Fibroblast of lung (primary cell): ENCODE data around the gene SACS. TPM values are rescaled to one million over a fixed set of nuclear protein-coding genes. Genes with fewer than 3 reads are reported as not detected.

ENCODE experiments used
- DNase-seq, 2 donors: peaks; one replicate each; pipeline versions ENCODE4 v3.0.0 to v3.0.0-alpha.2; 2010; ENCODE audit warnings: low read depth in 2 of 2
- H2AFZ ChIP-seq: 2 replicates; pipeline ENCODE4 v1.5.1; 2012; ENCODE audit warnings: low read length, control low read depth, inconsistent platforms
- H3K27ac ChIP-seq: 2 replicates; pipeline ENCODE4 v1.5.1; 2011; ENCODE audit warnings: low read length, control low read depth; ENCODE audit not compliant: insufficient read depth
- H3K27me3 ChIP-seq: 2 replicates; pipeline ENCODE4 v1.5.1; 2011; ENCODE audit warnings: mild to moderate bottlenecking, low read length; ENCODE audit not compliant: control insufficient read depth, insufficient read depth
- H3K36me3 ChIP-seq: 2 replicates; pipeline ENCODE4 v1.5.1; 2011; ENCODE audit warnings: low read length; ENCODE audit not compliant: control insufficient read depth, insufficient read depth
- H3K4me1 ChIP-seq: 2 replicates; pipeline ENCODE4 v1.5.1; 2011; ENCODE audit warnings: low read length; ENCODE audit not compliant: control insufficient read depth, insufficient read depth; ENCODE audit errors: extremely low read depth
- H3K4me2 ChIP-seq: 2 replicates; pipeline ENCODE4 v1.5.1; 2011; ENCODE audit warnings: low read length, control low read depth; ENCODE audit not compliant: insufficient read depth; ENCODE audit errors: extremely low read depth
- H3K4me3 ChIP-seq, 4 experiments: fragments of 200-600 bp in 1 of 4; sonication (generic) in 1 of 4; replicated peaks in 1 of 4; 2 replicates each; pipeline ENCODE4 v1.5.1; 2011 to 2016; ENCODE audit warnings: low read length in 4 of 4, low read depth in 3 of 4, mild to moderate bottlenecking in 3 of 4, control low read depth in 2 of 4, inconsistent platforms in 1 of 4, mixed read lengths in 1 of 4; ENCODE audit not compliant: insufficient read depth in 1 of 4; ENCODE audit errors: control extremely low read depth in 1 of 4
- H3K79me2 ChIP-seq: 2 replicates; pipeline ENCODE4 v1.5.1; 2012; ENCODE audit warnings: mild to moderate bottlenecking, low read length, inconsistent platforms; ENCODE audit not compliant: control insufficient read depth, insufficient read depth
- H3K9ac ChIP-seq: 2 replicates; pipeline ENCODE4 v1.5.1; 2011; ENCODE audit warnings: mild to moderate bottlenecking, low read length, control low read depth; ENCODE audit not compliant: insufficient read depth
- H3K9me3 ChIP-seq: 2 replicates; pipeline ENCODE4 v1.5.1; 2012; ENCODE audit warnings: low read depth, low read length; ENCODE audit not compliant: control insufficient read depth, insufficient read depth
- H4K20me1 ChIP-seq: 2 replicates; pipeline ENCODE4 v1.5.1; 2011; ENCODE audit warnings: low read length; ENCODE audit not compliant: control insufficient read depth, insufficient read depth; ENCODE audit errors: extremely low read depth
- EZH2 ChIP-seq: IDR thresholded peaks from 2 replicates; pipeline ENCODE4 v1.5.1; 2012; ENCODE audit warnings: low read length, control low read depth, mild to moderate bottlenecking; ENCODE audit errors: missing control alignments
- polyA plus RNA-seq, 2 donors: library from polyadenylated mRNA; depleted of rRNA in 1 of 2; stranded (reverse) in 1 of 2; unstranded in 1 of 2; fragments of >200 nt; gene quantifications; 2 replicates each; pipeline ENCODE4 v1.2.1, GENCODE V29; 2011 to 2012; ENCODE audit warnings: missing spikeins in 1 of 2
- total RNA-seq: library from RNA; depleted of rRNA; stranded (reverse); fragments of >200 nt; gene quantifications from 2 replicates; pipeline ENCODE4 v1.2.1, GENCODE V29; 2014
- TF ChIP-seq, protein P1 (sequence below), 2 donors: IDR thresholded peaks in 1 of 2; conservative IDR thresholded peaks in 1 of 2; 1 replicate in 1 of 2; 2 replicates in 1 of 2; pipeline ENCODE4 v1.5.1; 2011 to 2012; ENCODE audit warnings: low read length in 2 of 2, control low read depth in 1 of 2, inconsistent platforms in 1 of 2, low read depth in 1 of 2, mild to moderate bottlenecking in 1 of 2

The SACS gene
- total and polyA plus RNA-seq, 2 donors (not counting 1 experiment from before 2014, with no cell fraction given) = 43.1 to 94.5 TPM

- Histone ChIP-seq H3K4me1 (no peaks in the 10 kb centered on the region), H2AFZ (no peak overlapping the region), H3K4me3 (no peak overlapping the region), H3K9me3 (no peaks in the 10 kb centered on the region), H3K79me2 (no peaks in the 10 kb centered on the region), H3K36me3 (no peaks in the 10 kb centered on the region), H3K4me2 (no peak overlapping the region), H3K27ac (no peak overlapping the region), H3K27me3 (no peaks in the 10 kb centered on the region), H3K9ac (no peak overlapping the region), H4K20me1 (no peaks in the 10 kb centered on the region)
- no peak for DNase-seq
- no peak for TF ChIP-seq EZH2
- TF ChIP-seq, protein P1, sequence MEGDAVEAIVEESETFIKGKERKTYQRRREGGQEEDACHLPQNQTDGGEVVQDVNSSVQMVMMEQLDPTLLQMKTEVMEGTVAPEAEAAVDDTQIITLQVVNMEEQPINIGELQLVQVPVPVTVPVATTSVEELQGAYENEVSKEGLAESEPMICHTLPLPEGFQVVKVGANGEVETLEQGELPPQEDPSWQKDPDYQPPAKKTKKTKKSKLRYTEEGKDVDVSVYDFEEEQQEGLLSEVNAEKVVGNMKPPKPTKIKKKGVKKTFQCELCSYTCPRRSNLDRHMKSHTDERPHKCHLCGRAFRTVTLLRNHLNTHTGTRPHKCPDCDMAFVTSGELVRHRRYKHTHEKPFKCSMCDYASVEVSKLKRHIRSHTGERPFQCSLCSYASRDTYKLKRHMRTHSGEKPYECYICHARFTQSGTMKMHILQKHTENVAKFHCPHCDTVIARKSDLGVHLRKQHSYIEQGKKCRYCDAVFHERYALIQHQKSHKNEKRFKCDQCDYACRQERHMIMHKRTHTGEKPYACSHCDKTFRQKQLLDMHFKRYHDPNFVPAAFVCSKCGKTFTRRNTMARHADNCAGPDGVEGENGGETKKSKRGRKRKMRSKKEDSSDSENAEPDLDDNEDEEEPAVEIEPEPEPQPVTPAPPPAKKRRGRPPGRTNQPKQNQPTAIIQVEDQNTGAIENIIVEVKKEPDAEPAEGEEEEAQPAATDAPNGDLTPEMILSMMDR (conservative IDR thresholded peaks at IDR 0.05 in 1 of 2, IDR thresholded peaks at IDR 0.05 in 1 of 2; ENCODE audit: low read depth in 1 of 2, low read length in 2 of 2) = no peak
These were observed 47.0 kb downstream of the SACS start for GRCh38 chr13:23386533-23386932.

- Histone ChIP-seq H3K4me1 (no peaks in the 10 kb centered on the region), H3K4me3 (no peak overlapping the region), H2AFZ (no peak overlapping the region), H3K9me3 (no peaks in the 10 kb centered on the region), H3K4me2 (no peak overlapping the region), H3K9ac (no peak overlapping the region), H4K20me1 (no peaks in the 10 kb centered on the region), H3K27me3 (no peaks in the 10 kb centered on the region), H3K79me2 (no peaks in the 10 kb centered on the region), H3K36me3 (no peaks in the 10 kb centered on the region), H3K27ac (no peak overlapping the region)
- TF ChIP-seq EZH2 = no peak
- TF ChIP-seq, protein P1 (conservative IDR thresholded peaks at IDR 0.05 in 1 of 2, IDR thresholded peaks at IDR 0.05 in 1 of 2; ENCODE audit: low read depth in 1 of 2, low read length in 2 of 2) = no peak
- DNase-seq = no peak
These were observed 47.6 kb downstream of the SACS start for GRCh38 chr13:23385931-23386330.

- Histone ChIP-seq H3K27me3 (no peaks in the 10 kb centered on the region), H2AFZ (no peak overlapping the region), H3K4me2 (no peak overlapping the region), H3K27ac (no peak overlapping the region), H4K20me1 (no peaks in the 10 kb centered on the region), H3K9me3 (no peaks in the 10 kb centered on the region), H3K9ac (no peak overlapping the region), H3K79me2 (no peaks in the 10 kb centered on the region), H3K4me1 (no peaks in the 10 kb centered on the region), H3K4me3 (no peak overlapping the region), H3K36me3 (no peaks in the 10 kb centered on the region)
- TF ChIP-seq, protein P1 (conservative IDR thresholded peaks at IDR 0.05 in 1 of 2, IDR thresholded peaks at IDR 0.05 in 1 of 2; ENCODE audit: low read depth in 1 of 2, low read length in 2 of 2) = no peak
- peak in 1 of 2 donors; percentile 82 for DNase-seq
These were observed 49.4 kb downstream of the SACS start for GRCh38 chr13:23384111-23384510.
